HG03378 (cell line): Measurements from ENCODE around the gene COPE.

ENCODE experiments used
- ATAC-seq: cut with Tn5 transposase; IDR thresholded peaks from one replicate; pipeline ENCODE4 v1.9.1; 2021; ENCODE audit warnings: mild to moderate bottlenecking, moderate library complexity; ENCODE audit not compliant: unreplicated experiment

Gene COPE

DNA sequence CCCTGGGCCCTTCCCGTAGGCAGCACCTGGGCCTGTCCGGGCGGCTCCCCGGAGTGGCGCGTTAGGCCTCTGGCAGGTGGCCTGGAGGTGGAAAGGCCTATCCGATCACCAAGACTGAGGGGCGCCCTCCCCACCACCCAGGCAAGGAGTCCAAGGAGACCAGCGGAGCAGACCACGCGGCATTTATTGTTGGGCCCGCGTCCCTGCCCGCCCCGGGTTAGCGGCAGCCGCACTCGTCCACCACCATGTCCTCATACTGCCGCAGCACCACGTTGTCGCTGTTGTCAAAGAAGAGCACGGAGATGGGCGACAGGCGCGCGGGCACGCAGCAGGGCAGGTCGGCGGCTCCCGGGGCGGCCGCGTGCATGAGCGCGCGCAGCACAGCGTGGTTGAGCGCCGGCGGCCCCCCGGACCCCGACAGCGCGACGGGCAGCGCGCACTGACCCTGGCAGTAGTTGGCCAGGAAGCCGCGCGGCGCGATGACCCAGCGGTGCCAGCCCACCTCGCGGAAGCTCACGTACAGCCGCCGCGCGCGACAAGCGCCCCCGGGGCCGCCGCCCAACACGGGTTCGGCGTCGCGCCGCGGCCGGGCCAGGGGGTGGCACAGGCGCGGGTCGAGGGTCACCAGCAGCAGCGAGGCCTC, 50.7 kb downstream of the COPE start:
- ATAC-seq: no peak

DNA sequence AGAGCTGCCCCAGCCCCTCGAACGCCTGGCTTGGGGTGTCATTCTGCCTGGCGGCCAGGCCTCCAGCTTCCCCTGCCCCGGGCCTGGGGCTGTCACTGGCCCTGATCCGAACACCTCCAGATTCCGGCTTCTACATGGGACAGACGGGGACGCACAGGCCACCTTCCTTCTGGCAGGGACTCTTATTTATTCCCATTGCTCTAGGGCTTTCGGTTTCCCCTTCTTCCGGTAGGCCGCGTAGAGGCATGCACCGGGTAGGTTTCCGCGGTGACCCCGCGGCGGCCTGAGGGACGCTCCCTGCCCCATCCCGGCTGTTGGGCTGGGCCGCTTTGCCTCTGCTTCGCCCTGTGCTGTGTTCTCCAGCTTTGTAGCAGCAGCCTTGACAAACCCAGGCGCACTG, 51.4 kb downstream of the COPE start:
- ATAC-seq: no peak

DNA sequence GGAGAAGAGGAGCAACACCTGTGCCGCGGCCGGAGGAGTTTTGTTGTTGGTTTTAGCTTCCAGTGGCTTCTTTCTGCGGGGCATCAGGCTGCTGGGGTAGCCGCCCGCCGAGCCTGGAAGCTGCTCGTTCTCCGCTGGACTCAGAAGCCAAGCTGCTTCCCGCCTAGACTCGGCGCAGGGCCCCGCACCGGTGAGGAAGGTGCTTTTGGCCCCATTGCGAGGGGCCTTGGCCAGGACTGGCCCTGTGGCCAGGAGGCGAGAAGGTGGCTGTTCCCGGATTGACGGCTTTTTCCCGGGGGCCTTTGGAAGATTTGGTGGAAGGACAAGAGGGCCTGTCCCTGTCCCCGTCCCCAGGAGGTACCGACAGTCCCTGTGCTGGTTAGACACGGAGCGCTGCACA, 52.0 kb downstream of the COPE start:
- no peak for ATAC-seq

DNA sequence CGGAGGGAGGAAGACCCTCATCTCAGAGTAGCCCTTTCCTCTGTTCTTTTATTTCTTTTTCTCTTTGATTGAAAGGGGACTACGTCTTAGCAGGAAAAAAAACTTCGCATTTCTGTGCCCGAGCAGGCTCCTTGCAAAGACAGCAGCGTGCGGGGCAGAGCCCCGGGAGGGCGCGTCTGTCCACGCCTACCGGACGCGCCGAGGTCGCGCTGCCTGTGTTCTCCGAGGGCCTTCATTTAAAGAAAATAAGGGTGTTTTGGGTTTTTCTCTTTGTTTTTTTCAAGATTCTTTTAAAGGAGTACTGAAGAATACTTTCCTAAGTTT, 52.4 kb downstream of the COPE start:
- ATAC-seq: no peak

DNA sequence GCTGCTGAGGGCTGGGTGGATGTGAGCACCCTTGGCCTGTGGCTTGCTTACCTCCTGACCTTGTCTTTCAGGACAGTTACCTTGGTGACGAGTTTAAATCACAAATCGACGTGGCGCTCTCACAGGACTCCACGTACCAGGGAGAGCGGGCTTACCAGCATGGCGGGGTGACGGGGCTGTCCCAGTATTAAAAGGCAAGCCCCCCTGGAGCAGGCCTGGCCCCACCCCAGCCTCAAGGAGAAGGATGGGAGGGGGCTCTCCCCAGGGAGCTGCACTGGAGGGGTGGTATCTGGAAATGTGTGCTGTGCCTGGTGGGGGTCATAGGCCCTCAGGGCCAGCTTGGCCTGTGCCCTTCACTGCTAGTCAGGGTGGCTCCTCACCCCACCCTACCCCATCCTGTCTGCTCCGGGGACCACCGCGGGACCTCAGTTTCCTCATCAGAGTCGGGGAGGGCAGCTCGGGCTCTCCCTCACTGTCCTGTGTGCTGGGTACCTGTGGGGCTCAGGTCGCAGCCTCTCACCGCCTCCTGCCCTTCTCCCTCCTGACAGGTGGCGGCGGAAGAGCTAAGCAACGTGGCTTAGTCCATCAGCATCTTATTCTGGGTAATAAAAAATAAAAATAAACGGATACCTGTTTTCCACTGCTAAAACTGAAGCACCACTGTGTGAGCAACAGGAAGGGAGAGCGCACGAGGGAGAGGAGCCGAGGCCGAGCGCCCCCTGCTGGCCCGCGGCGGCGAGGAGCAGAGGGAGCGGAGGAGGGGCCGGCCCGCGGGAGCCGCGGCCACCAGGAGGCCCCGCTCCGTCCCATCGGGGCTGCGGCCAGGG, 53.0 kb downstream of the COPE start:
- no peak for ATAC-seq

DNA sequence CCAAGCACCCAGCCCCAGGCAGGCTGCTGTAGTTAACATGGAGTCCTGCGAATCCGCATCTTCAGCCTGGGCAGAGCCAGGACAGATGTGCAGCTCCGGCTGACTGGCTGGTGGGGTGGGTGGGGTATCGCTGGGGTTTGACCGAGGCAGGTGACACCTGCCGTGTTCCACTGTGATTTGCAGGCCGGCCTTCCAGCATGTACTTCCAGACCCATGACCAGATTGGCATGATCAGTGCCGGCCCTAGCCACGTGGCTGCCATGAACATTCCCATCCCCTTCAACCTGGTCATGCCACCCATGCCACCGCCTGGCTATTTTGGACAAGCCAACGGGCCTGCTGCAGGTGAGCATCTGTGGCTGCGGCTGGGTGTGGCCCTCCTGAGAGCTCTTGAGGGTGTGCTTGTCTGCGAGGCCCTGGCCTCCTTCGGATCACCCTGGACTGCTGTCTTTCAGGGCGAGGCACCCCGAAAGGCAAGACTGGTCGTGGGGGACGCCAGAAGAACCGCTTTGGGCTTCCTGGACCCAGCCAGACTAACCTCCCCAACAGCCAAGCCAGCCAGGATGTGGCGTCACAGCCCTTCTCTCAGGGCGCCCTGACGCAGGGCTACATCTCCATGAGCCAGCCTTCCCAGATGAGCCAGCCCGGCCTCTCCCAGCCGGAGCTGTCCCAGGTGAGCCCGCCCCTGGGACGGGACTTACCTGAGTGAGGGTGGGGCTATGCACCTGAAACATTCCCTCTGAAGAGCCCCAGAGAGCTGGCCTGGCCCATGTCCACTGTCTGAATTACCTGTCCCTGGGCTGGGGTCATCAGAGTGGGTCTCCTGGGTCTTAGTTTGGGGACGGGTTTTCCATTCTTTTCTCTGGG, 53.8 kb downstream of the COPE start:
- no peak for ATAC-seq

DNA sequence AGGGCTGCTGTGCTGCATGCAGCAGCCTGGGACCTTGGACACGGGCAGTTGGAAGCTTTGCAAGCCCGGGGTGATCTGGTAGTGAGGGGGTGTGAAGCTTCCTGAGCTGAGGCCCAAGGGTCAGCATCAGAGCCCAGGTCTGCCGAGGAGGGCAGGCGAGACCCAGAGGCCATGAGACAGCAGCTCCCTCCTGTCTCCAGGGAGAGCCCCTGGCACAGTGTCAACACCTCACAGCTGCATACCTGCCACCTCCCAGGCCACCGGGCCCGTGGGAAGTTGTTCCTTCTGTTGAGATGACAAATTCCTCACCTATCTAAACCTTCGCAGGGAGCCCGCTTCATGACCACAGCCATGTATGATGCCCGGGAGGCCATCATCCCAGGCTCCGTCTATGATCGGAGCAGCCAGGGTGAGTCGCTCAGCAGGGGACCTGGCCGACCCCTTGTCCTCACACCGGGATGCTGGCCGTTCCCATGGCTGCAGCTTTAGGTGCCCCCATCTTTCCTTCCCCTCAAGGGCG, 55.3 kb downstream of the COPE start:
- ATAC-seq: no peak

DNA sequence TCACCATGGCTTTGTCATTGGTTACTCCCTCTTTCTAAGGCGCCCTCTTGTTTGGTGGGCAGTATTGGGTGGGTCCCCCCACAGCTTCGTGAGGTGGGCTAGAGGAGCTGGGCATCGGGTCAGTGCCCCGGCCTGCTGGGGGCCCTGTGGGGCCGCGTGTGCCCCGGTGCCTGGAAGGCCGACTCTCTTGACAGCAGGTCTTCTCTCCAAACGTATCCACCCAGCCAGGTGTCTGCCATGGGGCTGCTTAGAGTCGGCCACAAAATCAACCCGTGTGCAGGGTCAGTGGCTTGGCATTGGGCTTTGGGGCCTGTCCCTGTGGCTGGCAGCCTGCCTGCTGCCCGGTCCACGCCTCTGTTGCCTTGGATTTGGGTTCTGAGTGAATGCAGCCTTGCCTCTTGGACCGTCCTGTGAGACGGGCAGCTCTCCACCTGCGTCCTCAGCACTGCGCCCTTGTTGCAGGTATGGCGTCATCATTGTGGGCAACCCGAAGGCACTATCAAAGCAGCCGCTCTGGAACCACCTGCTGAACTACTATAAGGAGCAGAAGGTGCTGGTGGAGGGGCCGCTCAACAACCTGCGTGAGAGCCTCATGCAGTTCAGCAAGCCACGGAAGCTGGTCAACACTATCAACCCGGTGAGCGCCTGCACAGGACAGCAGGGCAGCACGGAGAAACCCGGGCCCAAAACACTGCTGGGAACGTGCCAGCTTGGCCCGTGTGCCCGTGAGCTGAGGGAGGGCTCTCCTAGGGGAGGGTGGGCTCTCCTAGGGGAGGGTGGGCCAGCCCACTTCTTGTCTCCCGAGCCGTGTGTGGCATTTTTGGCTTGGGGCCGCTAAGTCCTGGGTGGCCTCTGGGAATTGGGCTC, 56.0 kb downstream of the COPE start:
- ATAC-seq: no peak

DNA sequence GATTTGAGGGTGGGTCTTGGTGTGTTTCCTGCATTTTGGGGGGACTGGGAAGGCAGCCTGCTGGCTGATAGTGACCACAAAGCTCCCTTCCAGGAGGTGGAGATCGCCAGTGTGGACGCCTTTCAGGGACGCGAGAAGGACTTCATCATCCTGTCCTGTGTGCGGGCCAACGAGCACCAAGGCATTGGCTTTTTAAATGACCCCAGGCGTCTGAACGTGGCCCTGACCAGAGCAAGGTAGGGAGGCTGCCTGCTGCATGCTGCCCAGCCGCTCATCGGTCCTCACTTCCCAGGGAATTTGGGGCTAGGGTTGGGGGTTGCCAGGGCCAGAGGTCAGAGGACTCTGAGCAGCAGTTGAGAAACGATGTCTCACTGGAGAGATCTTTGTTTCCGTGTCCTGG, 57.3 kb downstream of the COPE start:
- no peak for ATAC-seq

DNA sequence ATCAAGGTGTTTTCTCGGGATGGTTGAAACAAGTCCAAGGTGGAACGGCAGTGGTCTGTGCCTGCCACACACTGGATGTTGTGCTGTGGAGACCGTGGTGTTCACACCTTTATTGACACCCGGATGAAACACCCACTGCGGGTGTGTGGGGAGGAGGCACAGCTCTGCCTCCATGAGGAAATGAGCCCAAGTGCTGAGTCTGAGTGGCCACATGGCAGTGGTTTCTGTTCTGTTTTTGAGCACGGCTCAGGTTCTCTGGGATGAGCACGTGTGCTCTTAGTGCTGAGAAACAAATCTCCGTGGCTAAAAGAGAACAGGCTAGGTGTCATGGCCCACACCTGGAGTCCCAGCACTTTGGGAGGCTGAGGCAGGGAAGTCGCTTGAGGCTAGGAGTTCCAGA, 58.0 kb downstream of the COPE start:
- ATAC-seq: no peak

DNA sequence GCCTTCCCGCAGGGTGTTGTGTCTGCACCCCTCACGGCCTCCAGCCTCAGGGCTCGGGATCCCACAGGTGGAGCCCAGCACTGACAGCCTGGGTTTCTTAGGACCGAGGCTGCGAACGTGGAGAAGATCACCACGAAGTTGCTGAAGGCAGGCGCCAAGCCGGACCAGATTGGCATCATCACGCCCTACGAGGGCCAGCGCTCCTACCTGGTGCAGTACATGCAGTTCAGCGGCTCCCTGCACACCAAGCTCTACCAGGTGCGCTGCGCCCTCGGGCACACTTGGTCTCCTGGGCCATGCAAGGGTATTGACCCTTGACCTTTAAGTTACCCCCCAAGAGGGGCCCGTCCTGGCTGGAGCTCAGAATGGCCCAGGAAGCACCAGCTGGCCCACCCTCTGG, 58.5 kb downstream of the COPE start:
- ATAC-seq: no peak

DNA sequence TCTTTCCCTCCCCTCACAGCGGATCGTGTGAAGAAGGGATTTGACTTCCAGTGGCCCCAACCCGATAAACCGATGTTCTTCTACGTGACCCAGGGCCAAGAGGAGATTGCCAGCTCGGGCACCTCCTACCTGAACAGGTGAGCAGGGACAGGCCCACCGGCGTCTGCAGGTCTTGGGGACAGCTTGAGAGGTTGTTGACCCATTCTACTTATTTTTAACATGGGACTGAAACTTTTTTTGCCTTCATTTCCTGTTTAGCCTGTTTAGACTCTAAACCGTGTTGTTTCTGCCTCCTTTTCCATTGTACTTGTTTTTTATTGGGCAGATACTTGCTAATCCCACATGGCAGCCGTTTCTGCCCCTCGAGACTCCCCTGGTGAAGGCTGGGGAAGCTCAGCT, 58.9 kb downstream of the COPE start:
- ATAC-seq: no peak

DNA sequence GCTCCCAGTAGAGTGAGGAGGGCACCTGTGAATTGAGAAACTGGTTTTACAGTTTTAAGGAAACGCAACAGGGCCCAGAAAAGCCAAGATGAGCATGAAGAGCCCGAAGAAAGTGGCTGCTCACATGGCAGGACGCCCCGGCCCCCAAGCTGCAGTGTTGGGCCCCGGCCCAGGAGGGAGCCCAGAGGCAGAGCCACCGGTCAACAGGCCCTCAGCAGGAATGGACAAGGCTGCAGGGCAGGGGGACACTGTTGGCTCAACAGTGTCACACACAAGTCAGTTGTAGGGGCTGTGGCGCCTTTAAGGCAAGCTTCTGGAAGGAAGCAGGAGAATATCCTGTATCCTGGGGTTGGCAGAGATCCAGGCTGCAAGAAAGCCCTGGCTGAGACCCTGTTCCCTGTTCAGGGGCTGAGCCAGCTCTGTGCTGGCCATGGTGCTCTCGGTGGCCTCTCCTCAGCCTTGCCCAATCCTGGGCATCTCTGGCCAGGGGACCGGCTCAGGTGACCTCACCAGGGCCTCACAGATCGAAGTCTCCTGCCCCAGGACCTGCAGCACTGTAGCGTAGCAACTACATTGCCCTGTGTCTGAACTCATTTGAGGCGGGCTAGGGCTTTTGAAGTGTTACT, 59.4 kb downstream of the COPE start:
- no peak for ATAC-seq

DNA sequence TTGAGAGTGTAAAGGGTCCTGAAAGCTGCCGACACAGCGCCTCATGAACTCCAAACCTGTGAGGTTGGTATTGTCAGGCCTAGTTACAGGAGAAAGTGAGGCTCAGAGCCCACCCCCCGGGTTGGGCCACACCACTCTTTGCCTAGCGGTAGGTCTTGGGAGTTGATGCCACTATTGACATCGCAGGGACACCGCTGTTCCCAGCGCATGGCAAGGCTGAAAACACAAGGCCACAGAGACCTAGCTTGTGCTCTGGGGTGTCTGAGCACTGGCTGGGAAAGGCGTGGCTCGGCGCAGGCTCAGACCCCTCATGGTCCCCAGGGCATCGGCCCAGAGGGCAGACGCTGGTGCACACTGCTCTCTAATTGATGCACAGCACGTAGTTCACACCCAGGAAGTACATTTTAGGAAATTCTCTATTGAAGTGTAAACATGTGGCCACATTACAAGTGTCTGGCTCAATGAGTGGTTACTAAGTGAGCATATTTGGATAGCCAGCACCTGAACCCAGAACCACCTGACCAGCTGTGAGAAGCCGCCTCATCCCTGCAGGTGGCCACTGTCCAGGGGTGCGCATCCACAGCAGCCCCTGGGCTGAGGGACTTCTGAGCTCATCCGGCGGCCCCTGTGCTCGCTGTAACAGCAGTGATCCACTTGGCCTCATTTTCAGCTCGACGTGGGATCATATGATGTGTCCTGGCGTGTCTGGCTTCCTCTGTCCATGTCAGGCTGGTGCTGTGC, 60.1 kb downstream of the COPE start:
- no peak for ATAC-seq

DNA sequence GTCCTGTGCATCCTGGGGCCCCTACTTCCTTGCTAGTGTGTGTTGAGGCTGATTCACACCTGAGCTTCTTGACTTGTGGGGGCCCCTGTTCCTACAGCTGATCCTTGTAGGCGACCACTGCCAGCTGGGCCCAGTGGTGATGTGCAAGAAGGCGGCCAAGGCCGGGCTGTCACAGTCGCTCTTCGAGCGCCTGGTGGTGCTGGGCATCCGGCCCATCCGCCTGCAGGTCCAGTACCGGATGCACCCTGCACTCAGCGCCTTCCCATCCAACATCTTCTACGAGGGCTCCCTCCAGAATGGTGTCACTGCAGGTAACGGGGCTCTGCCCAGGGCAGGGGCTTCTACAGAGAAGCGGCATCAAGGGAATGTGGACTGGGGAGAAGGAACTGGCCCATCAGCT, 62.0 kb downstream of the COPE start:
- no peak for ATAC-seq

DNA sequence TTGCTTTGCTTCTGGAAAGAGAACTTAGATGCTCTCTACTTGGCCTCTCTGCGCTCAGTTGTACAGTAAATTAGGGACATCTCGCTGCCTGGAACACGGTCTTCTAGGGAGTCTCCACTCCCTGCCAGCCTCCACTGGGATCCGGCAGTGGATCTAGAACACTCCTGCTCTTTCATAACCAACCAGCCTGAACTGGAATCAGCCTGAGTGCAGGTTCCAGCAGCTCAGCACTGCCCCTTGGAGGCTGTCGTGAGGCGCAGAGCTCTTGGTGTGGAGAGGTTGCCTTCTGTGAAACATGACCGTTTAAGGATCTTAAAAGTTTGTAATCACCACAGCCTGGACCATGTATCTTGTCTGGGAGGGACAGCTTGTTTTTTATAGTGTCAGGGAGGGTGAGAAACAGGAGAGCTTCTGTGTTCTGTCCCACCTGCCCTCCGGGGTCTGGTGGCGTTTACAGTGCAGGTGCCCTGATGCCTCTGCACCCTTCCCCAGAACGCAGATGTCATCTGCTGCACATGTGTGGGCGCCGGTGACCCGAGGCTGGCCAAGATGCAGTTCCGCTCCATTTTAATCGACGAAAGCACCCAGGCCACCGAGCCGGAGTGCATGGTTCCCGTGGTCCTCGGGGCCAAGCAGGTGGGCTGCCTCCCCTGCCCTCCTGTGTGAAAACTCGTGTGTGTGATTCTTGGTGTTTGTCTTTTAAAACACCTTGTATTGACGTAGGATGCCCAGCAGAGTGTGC, 62.6 kb downstream of the COPE start:
- no peak for ATAC-seq

DNA sequence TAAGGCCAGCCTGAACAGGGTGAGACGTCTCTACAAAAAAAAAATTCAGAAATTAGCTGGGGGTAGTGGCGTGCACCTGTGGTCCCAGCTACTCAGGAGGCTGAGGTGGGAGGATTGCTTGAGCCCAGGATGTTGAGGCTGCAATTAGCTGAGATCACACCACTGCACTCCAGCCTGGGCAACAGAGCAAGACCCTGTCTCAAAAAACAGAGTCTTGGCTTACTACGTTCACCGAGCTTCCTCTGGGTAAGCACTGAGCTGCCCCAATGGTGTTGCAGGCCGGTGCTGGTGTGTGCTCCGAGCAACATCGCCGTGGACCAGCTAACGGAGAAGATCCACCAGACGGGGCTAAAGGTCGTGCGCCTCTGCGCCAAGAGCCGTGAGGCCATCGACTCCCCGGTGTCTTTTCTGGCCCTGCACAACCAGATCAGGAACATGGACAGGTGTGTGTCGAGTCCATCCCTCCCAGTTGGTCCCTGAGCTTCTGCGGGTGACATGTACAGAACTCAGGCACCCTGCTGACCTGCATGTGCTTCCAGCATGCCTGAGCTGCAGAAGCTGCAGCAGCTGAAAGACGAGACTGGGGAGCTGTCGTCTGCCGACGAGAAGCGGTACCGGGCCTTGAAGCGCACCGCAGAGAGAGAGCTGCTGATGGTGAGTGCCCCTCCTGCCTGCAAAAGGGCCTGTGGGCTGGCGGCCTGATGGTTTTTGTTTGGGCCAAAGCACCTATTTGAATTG, 63.4 kb downstream of the COPE start:
- no peak for ATAC-seq

DNA sequence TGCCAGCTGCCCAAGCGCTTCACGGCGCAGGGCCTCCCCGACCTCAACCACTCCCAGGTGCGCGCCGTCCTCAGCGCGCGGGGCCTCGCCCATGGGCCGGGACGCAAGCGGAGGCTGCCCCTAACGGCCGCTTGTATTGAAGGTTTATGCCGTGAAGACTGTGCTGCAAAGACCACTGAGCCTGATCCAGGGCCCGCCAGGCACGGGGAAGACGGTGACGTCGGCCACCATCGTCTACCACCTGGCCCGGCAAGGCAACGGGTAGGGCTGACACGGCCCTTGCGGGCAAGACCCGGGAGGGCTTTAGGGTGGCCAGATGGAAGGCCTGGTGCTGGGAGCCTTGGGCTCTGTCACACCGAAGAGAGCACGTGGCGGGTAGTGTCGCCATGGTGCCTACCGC, 64.2 kb downstream of the COPE start:
- ATAC-seq: no peak
